OCI-LY7 (cell line): Measurements from ENCODE around the gene TBCB.

ENCODE experiments used
- CTCF ChIP-seq: fragments of 200-600 bp; sonication (generic); conservative IDR thresholded peaks from 2 replicates; pipeline ENCODE4 v1.5.1; 2014; ENCODE audit warnings: mild to moderate bottlenecking, antibody characterized with exemption, low read length, moderate library complexity, mixed read lengths
- EZH2phosphoT487 ChIP-seq: fragments of 200-600 bp; sonication (generic); IDR thresholded peaks from 2 replicates; pipeline ENCODE4 v1.6.1; 2018; ENCODE audit warnings: low read depth, borderline replicate concordance, mild to moderate bottlenecking, mixed run types, antibody characterized with exemption, low read length, moderate library complexity, mixed read lengths

- TF ChIP-seq CTCF (no peak), EZH2phosphoT487 (no peak)
Measured at GRCh38 chr19:36093146-36093662, 22.1 kb upstream of the TBCB start.
